Measurements from ENCODE around the gene NPDC1.

Gene NPDC1

GRCh38 chr9:137040568-137040967, 5.4 kb downstream of the NPDC1 start:
- Histone ChIP-seq H3K27ac (peak overlapping the region in 1 of 2 donors; percentile 36), H3K4me3 (no peak overlapping the region)
- no peak for DNase-seq (ENCODE audit: low spot score)
- TF ChIP-seq, protein P1, sequence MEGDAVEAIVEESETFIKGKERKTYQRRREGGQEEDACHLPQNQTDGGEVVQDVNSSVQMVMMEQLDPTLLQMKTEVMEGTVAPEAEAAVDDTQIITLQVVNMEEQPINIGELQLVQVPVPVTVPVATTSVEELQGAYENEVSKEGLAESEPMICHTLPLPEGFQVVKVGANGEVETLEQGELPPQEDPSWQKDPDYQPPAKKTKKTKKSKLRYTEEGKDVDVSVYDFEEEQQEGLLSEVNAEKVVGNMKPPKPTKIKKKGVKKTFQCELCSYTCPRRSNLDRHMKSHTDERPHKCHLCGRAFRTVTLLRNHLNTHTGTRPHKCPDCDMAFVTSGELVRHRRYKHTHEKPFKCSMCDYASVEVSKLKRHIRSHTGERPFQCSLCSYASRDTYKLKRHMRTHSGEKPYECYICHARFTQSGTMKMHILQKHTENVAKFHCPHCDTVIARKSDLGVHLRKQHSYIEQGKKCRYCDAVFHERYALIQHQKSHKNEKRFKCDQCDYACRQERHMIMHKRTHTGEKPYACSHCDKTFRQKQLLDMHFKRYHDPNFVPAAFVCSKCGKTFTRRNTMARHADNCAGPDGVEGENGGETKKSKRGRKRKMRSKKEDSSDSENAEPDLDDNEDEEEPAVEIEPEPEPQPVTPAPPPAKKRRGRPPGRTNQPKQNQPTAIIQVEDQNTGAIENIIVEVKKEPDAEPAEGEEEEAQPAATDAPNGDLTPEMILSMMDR (IDR thresholded peaks at IDR 0.05) = no peak

- Histone ChIP-seq H3K27ac (no peak overlapping the region), H3K4me3 (no peak overlapping the region)
- no peak for DNase-seq (ENCODE audit: low spot score)
- TF ChIP-seq, protein P1 (IDR thresholded peaks at IDR 0.05) = no peak
Observed at GRCh38 chr9:137039611-137040366, 6.2 kb downstream of the NPDC1 start.

- no peak overlapping the region for H3K4me3 ChIP-seq
- DNase-seq (ENCODE audit: low spot score) = no peak
- TF ChIP-seq, protein P1 (IDR thresholded peaks at IDR 0.05) = no peak
- no peak overlapping the region for H3K27ac ChIP-seq
Observed at GRCh38 chr9:137038916-137039315, 7.1 kb downstream of the NPDC1 start.

DNA sequence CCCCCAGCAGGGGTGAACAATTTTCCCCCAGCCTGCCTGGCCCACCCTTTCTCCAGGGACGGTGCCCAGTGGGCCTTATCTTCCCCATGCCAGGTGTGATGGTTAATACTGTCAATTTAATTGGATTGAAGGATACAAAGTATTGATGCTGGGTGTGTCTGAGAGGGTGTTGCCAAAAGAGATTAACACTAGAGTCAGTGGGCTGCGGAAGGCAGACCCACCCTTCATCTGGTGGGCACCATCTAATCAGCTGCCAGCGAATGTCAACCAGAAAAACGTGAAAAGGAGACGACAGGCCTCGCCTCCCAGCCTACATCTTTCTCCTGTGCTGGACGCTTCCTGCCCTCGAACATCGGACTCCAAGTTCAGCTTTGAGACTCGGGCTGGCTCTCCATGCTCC, 8.5 kb downstream of the NPDC1 start:
- DNase-seq (ENCODE audit: low spot score) = no peak
- no peak overlapping the region for H3K27ac ChIP-seq
- TF ChIP-seq, protein P1 (IDR thresholded peaks at IDR 0.05) = no peak
- H3K4me3 ChIP-seq = no peak overlapping the region

DNA sequence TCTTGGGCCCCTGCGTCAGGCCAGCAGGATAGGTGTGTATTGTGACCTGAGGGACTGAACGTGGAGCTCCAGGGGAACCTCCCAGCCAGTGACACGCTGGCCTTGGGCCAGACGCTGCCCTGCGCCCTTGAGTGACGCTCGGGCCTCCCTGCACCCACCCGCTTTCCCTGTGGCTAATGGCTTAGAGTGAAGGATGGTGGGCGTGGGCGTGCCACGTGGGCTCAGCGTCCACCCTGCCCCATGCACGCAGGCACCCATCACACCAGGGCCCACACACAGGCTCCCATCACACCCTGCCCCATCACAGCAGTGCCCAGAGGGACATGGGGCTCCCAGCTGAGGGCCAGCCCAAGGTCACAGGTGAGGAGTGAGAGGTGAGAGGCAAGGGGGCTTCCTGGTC, 8.9 kb downstream of the NPDC1 start:
- Histone ChIP-seq H3K4me3 (no peak overlapping the region), H3K27ac (no peak overlapping the region)
- no peak for DNase-seq (ENCODE audit: low spot score)
- TF ChIP-seq, protein P1 (IDR thresholded peaks at IDR 0.05) = no peak

DNA sequence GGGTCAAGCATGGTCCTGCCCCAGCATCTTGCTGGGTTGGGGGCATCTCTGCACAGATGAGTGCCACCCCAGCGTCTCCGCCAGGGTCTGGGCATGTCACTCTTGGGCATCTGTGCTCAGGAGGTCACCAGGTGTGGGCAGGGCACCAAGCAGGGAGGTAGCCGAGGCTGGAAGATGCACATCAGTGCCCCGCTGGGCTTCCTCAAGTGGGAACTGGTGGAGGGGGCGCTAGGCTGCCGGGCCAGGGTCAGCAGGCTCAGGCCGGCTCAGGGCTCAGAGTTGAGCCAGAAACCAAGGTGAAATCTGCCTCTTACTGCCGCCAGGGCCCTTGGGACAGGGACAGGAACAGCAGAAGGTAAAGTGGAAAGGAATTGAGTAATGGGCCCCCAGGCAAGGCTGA, 10.0 kb downstream of the NPDC1 start:
- no peak overlapping the region for H3K4me3 ChIP-seq
- no peak overlapping the region for H3K27ac ChIP-seq
- no peak for DNase-seq (ENCODE audit: low spot score)
- TF ChIP-seq, protein P1 (IDR thresholded peaks at IDR 0.05) = no peak

- no peak for DNase-seq (ENCODE audit: low spot score)
- H3K27ac ChIP-seq = no peak overlapping the region
- H3K4me3 ChIP-seq = no peak overlapping the region
- TF ChIP-seq, protein P1 (IDR thresholded peaks at IDR 0.05) = no peak
Observed at GRCh38 chr9:137035507-137035834, 10.5 kb downstream of the NPDC1 start.
